Panc1 (cell line): ENCODE results near the gene SLIT1.

Experiments used
- CTCF ChIP-seq: fragments of 450-650 bp; IDR thresholded peaks from 2 replicates; pipeline ENCODE4 v1.5.1; 2017; ENCODE audit warnings: mild to moderate bottlenecking
- SIN3A ChIP-seq: IDR thresholded peaks from 2 replicates; pipeline ENCODE4 v1.6.1; 2012; ENCODE audit warnings: low read depth, mild to moderate bottlenecking, low read length, moderate library complexity, borderline replicate concordance; ENCODE audit not compliant: insufficient read depth
- TCF7L2 ChIP-seq: IDR thresholded peaks from 2 replicates; pipeline ENCODE4 v1.6.1; 2011; ENCODE audit warnings: mild to moderate bottlenecking, low read depth, low read length, inconsistent platforms
- TF ChIP-seq, protein P1 (sequence below), 2 experiments: IDR thresholded peaks; 2 replicates each; pipeline ENCODE4 v1.6.1; 2011 to 2012; ENCODE audit warnings: low read depth in 2 of 2, control low read depth in 1 of 2, low read length in 1 of 2, mild to moderate bottlenecking in 1 of 2, moderate library complexity in 1 of 2; ENCODE audit not compliant: insufficient read depth in 1 of 2

GRCh38 chr10:97040706-97041105 is 145.1 kb downstream of the SLIT1 start:
- TF ChIP-seq CTCF (no peak), TCF7L2 (no peak), SIN3A (no peak)
- TF ChIP-seq, protein P1, sequence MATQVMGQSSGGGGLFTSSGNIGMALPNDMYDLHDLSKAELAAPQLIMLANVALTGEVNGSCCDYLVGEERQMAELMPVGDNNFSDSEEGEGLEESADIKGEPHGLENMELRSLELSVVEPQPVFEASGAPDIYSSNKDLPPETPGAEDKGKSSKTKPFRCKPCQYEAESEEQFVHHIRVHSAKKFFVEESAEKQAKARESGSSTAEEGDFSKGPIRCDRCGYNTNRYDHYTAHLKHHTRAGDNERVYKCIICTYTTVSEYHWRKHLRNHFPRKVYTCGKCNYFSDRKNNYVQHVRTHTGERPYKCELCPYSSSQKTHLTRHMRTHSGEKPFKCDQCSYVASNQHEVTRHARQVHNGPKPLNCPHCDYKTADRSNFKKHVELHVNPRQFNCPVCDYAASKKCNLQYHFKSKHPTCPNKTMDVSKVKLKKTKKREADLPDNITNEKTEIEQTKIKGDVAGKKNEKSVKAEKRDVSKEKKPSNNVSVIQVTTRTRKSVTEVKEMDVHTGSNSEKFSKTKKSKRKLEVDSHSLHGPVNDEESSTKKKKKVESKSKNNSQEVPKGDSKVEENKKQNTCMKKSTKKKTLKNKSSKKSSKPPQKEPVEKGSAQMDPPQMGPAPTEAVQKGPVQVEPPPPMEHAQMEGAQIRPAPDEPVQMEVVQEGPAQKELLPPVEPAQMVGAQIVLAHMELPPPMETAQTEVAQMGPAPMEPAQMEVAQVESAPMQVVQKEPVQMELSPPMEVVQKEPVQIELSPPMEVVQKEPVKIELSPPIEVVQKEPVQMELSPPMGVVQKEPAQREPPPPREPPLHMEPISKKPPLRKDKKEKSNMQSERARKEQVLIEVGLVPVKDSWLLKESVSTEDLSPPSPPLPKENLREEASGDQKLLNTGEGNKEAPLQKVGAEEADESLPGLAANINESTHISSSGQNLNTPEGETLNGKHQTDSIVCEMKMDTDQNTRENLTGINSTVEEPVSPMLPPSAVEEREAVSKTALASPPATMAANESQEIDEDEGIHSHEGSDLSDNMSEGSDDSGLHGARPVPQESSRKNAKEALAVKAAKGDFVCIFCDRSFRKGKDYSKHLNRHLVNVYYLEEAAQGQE (IDR thresholded peaks at IDR 0.05; ENCODE audit: insufficient read depth in 1 of 2, low read depth in 2 of 2, low read length in 1 of 2): no peak
